A375 (cell line): ENCODE data around the gene HLA-DRA. TPM values are rescaled to one million over a fixed set of nuclear protein-coding genes. Genes with fewer than 3 reads are reported as not detected.

ENCODE experiments used
- total RNA-seq: library from RNA; depleted of rRNA; stranded (reverse); fragments of >200 nt; shearing (Covaris generic); gene quantifications from 2 replicates; pipeline ENCODE4 v1.2.3, GENCODE V29; 2014; rRNA removed

The HLA-DRA gene
- 285 and 293 TPM in 2 replicates for total RNA-seq

GRCh38 chr6:32439602-32440214 lies at the start of gene HLA-DRA:
HLA-DRA (plus strand) TSS chr6:32439887; CDS start chr6:32439951, 64 bp downstream.

GRCh38 chr6:32406857-32407256 lies 32.8 kb upstream of the HLA-DRA start, which contains the start of gene BTNL2:
BTNL2 (minus strand) TSS chr6:32407181; CDS start chr6:32407123, 58 bp downstream.

Other genes with a start within 250 kb of the HLA-DRA start
- 19.9 and 33.7 TPM in 2 replicates for gene PBX2, start 249.7 kb upstream of the HLA-DRA start, total RNA-seq
- 13.7 and 15.4 TPM in 2 replicates for gene GPSM3, start 247.2 kb upstream of the HLA-DRA start, total RNA-seq
- 4.6 and 4.7 TPM in 2 replicates for gene NOTCH4, start 215.8 kb upstream of the HLA-DRA start, total RNA-seq
- 0.08 TPM in 1 of 2 replicates, not detected in the other for gene TSBP1, start 68.0 kb upstream of the HLA-DRA start, total RNA-seq
- gene BTNL2, start 32.7 kb upstream of the HLA-DRA start, total RNA-seq = not detected in 2 replicates
- gene HLA-DRB5, start 90.4 kb downstream of the HLA-DRA start, total RNA-seq = 40.7 and 40.9 TPM in 2 replicates
- gene HLA-DRB1, start 150.0 kb downstream of the HLA-DRA start, total RNA-seq = 67.3 and 68.2 TPM in 2 replicates
- gene HLA-DQA1, start 197.5 kb downstream of the HLA-DRA start, total RNA-seq = 1.9 and 2.0 TPM in 2 replicates
- gene HLA-DQB1, start 226.8 kb downstream of the HLA-DRA start, total RNA-seq = 3.1 and 8.3 TPM in 2 replicates